ENCODE results near the gene ZNF500.

GRCh38 chr16:4811773-4812172 is 44.8 kb upstream of the ZNF500 start:
- TF ChIP-seq CTCF (IDR thresholded peaks at IDR 0.05; ENCODE audit: extremely low read depth in 1 of 2, insufficient read depth in 1 of 2, low read depth in 1 of 2, low read length in 2 of 2) (no peak), POLR2AphosphoS5 (IDR thresholded peaks at IDR 0.05; ENCODE audit: insufficient read depth, low read depth, low read length) (no peak), EZH2 (IDR thresholded peaks at IDR 0.05; ENCODE audit: borderline replicate concordance, low read depth, low read length, severe bottlenecking) (no peak), JUN (IDR thresholded peaks at IDR 0.05; ENCODE audit: borderline replicate concordance, insufficient read depth, insufficient read length, low read depth) (no peak), POLR2A (IDR thresholded peaks at IDR 0.05; ENCODE audit: low read depth, low read length) (no peak), GATA2 (IDR thresholded peaks at IDR 0.05; ENCODE audit: insufficient read depth, insufficient read length, low read depth, low read length) (no peak), MAX (IDR thresholded peaks at IDR 0.05; ENCODE audit: insufficient read depth, insufficient read length) (no peak)
